ENCODE data around the gene ZDHHC14.
"Not testable (repeated sequence)": the region's sequence is repeated elsewhere in the genome, so short reads cannot be mapped to it uniquely, and the experiment has no call there.

The ZDHHC14 gene

DNA sequence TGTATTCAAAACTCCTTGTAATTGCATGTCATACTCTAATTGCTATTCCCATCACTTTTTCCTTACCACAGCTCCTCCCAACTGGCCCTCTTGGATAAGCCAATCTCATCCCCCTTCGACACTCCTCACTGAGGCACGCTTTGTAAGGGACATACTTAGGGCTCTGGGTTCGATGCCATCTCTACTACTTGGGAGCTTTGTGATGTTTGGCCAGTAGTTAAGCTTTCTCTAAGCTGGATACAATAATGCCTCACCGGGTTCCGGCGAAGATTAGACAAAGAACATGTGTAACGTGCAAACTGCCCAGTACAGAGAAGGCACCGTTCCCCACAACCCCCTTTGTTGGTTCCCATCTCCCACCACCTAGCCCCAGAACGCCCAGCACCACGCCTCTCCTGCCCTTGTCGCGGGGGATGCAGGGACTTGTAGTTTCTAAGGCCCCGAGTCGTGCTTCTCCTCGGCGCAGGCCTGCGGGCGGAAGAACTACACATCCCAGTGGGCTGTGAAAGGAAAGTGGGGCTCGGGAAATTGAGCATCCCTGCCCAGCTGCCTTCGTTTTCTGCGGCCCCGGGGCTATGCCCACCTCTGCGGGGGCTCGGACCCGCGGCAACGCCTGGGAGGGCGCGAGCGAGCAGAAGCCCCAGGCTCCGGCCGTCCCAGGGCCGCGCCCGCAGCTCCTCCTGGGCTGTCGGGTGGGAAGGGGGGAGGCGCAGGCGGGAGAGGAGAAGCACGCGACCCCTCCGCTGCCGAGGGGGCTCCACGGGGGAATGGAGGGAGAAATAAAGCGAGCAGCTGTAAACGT, 1.1 kb upstream of the ZDHHC14 start:
- peak; percentile 83 for DNase-seq (ENCODE audit: low read depth, low spot score)
- no peak for TF ChIP-seq ZNF274 (IDR thresholded peaks at IDR 0.05; ENCODE audit: low read depth, low read length)
- no peak for TF ChIP-seq YY1 (IDR thresholded peaks at IDR 0.05; ENCODE audit: insufficient read depth, insufficient read length)
- no peak for TF ChIP-seq SUZ12 (IDR thresholded peaks at IDR 0.05; ENCODE audit: extremely low read depth, insufficient read depth, insufficient read length)
- peak overlapping the region; percentile 67 for H3K4me3 ChIP-seq (ENCODE audit: insufficient read length, low read depth)
- H3K36me3 ChIP-seq (ENCODE audit: insufficient read depth, insufficient read length, low read length), result no peaks in the 10 kb centered on the region
- peaks cover 17% of the 10 kb centered on the region for H3K27me3 ChIP-seq (ENCODE audit: insufficient read depth, insufficient read length)
- H3K9me3 ChIP-seq (ENCODE audit: insufficient read depth, low read length), result no peaks in the 10 kb centered on the region
- no peaks in the 10 kb centered on the region for H3K4me1 ChIP-seq (ENCODE audit: insufficient read depth, insufficient read length)
- H3K9ac ChIP-seq (ENCODE audit: insufficient read length, low read depth), result peak overlapping the region; percentile 85

DNA sequence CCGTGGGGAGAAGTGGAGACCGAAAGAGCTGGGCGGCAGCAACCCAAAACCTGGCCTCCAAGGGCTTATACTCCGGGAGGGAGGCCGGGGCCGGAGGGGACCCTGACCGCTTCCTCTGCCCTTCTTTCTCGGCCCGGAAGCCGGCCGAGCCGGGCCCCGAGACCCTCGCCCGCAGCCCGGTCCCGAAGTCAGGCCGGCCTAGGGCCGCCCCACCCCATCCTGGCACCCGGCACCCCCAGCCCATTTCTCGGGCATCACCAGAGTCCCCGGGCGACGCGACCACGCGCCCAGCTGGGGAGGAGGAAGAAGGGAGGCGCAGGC, 572 bp upstream of the ZDHHC14 start:
- no peak for DNase-seq (ENCODE audit: low read depth, low spot score)
- Histone ChIP-seq H3K36me3 (ENCODE audit: insufficient read depth, insufficient read length, low read length) (no peaks in the 10 kb centered on the region), H3K9ac (ENCODE audit: insufficient read length, low read depth) (peak overlapping the region; percentile 85), H3K4me1 (ENCODE audit: insufficient read depth, insufficient read length) (no peaks in the 10 kb centered on the region), H3K4me3 (ENCODE audit: insufficient read length, low read depth) (peak overlapping the region; percentile 67), H3K27me3 (ENCODE audit: insufficient read depth, insufficient read length) (peaks cover 17% of the 10 kb centered on the region), H3K9me3 (ENCODE audit: insufficient read depth, low read length) (no peaks in the 10 kb centered on the region)
- TF ChIP-seq YY1 (IDR thresholded peaks at IDR 0.05; ENCODE audit: insufficient read depth, insufficient read length), result no peak
- no peak for TF ChIP-seq SUZ12 (IDR thresholded peaks at IDR 0.05; ENCODE audit: extremely low read depth, insufficient read depth, insufficient read length)

DNA sequence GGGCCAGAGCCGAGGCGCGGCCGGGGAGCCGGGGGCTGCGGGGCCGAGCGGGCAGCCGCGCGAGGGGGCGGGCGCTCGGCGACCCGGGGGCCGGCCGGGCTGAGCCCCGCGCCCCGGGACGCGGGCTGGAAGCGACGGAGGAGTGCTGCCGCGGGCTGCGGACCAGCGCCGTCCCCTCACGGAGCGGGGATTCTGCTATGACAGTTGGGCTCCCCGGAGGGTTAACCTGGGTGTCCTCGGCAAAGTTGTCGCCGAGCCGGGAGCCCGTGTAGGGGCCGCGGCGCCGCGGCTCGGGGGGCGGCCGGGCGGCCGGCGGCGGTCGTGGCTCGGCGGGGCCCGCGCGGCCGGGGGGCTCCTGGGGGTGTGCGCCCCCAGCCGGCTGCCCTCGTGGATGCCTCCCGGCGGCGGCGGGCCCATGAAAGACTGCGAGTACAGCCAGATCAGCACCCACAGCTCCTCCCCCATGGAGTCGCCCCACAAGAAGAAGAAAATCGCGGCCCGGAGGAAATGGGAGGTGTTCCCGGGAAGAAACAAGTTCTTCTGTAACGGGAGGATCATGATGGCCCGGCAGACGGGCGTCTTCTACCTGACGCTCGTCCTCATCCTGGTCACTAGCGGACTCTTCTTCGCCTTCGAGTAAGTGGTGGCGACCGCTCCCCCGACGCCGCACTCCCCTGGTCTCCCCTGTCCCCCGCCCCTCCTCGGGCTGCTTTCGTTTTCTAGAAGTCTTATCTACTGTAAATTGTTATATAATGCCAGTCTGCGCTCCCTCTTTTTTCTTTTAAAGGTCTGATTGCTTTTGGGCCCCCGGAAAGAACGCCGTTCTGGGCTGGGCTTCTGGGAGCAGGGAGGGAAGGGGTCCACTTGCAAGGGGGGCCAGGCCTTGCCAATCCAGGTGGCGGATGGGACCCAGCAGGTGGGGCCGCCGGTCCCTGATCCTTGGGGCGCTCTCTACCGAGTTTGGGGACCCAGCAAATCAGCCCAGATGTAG, 936 bp downstream of the ZDHHC14 start:
- TF ChIP-seq SUZ12 (IDR thresholded peaks at IDR 0.05; ENCODE audit: extremely low read depth, insufficient read depth, insufficient read length) (no peak), ZNF274 (IDR thresholded peaks at IDR 0.05; ENCODE audit: low read depth, low read length) (no peak), YY1 (IDR thresholded peaks at IDR 0.05; ENCODE audit: insufficient read depth, insufficient read length) (no peak)
- Histone ChIP-seq H3K9ac (ENCODE audit: insufficient read length, low read depth) (peak overlapping the region; percentile 72), H3K9me3 (ENCODE audit: insufficient read depth, low read length) (no peaks in the 10 kb centered on the region), H3K4me1 (ENCODE audit: insufficient read depth, insufficient read length) (no peaks in the 10 kb centered on the region), H3K36me3 (ENCODE audit: insufficient read depth, insufficient read length, low read length) (no peaks in the 10 kb centered on the region), H3K4me3 (ENCODE audit: insufficient read length, low read depth) (peak overlapping the region; percentile 67), H3K27me3 (ENCODE audit: insufficient read depth, insufficient read length) (peaks cover 17% of the 10 kb centered on the region)
- DNase-seq (ENCODE audit: low read depth, low spot score), result no peak

DNA sequence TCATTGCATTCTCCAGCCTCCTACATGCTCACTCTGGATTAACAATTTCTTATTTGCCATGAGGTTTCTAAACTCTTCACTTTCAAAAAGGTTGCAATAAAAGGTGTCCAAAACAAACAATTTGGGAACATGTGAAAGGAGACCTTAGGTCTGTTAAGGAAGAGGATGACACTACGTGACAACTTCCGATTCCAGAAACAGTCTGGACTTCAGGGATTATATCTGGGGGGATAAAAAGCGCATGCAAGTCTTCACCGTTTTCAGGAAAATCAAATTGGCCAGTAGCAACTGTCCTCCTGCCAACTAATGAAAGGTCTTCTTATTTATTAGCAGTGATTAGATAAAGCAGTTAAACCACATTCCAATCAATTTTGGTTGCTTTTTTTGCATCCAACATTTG, 1.8 kb downstream of the ZDHHC14 start:
- Histone ChIP-seq H3K9ac (ENCODE audit: insufficient read length, low read depth) (no peak overlapping the region), H3K4me3 (ENCODE audit: insufficient read length, low read depth) (peak overlapping the region; percentile 45), H3K27me3 (ENCODE audit: insufficient read depth, insufficient read length) (peaks cover 17% of the 10 kb centered on the region), H3K4me1 (ENCODE audit: insufficient read depth, insufficient read length) (no peaks in the 10 kb centered on the region), H3K36me3 (ENCODE audit: insufficient read depth, insufficient read length, low read length) (no peaks in the 10 kb centered on the region), H3K9me3 (ENCODE audit: insufficient read depth, low read length) (no peaks in the 10 kb centered on the region)
- no peak for DNase-seq (ENCODE audit: low read depth, low spot score)
- no peak for TF ChIP-seq YY1 (IDR thresholded peaks at IDR 0.05; ENCODE audit: insufficient read depth, insufficient read length)
- TF ChIP-seq ZNF274 (IDR thresholded peaks at IDR 0.05; ENCODE audit: low read depth, low read length), result no peak
- no peak for TF ChIP-seq SUZ12 (IDR thresholded peaks at IDR 0.05; ENCODE audit: extremely low read depth, insufficient read depth, insufficient read length)

DNA sequence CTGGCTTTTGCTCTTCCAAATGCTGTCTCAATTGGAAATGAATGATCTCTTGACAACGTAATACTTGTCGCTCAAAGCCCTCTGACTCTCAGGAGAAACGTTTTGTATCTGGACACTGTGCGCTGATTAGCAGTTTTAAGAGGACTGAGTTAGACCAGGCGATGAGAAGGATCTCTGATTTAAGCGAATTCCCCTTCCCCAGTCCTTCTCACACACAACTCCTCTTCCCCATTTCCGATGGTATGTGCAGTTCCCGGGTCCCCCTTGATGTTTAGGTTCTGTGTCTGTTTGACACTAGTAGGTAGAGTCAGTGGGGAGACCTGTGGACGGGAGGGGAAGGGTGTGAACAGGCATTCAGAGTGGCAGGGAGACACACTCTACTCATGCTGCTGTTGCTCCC, 2.5 kb downstream of the ZDHHC14 start:
- Histone ChIP-seq H3K9ac (ENCODE audit: insufficient read length, low read depth) (no peak overlapping the region), H3K4me1 (ENCODE audit: insufficient read depth, insufficient read length) (no peaks in the 10 kb centered on the region), H3K4me3 (ENCODE audit: insufficient read length, low read depth) (no peak overlapping the region), H3K36me3 (ENCODE audit: insufficient read depth, insufficient read length, low read length) (no peaks in the 10 kb centered on the region), H3K27me3 (ENCODE audit: insufficient read depth, insufficient read length) (peaks cover 17% of the 10 kb centered on the region), H3K9me3 (ENCODE audit: insufficient read depth, low read length) (no peaks in the 10 kb centered on the region)
- no peak for TF ChIP-seq ZNF274 (IDR thresholded peaks at IDR 0.05; ENCODE audit: low read depth, low read length)
- no peak for TF ChIP-seq YY1 (IDR thresholded peaks at IDR 0.05; ENCODE audit: insufficient read depth, insufficient read length)
- no peak for TF ChIP-seq SUZ12 (IDR thresholded peaks at IDR 0.05; ENCODE audit: extremely low read depth, insufficient read depth, insufficient read length)
- no peak for DNase-seq (ENCODE audit: low read depth, low spot score)

DNA sequence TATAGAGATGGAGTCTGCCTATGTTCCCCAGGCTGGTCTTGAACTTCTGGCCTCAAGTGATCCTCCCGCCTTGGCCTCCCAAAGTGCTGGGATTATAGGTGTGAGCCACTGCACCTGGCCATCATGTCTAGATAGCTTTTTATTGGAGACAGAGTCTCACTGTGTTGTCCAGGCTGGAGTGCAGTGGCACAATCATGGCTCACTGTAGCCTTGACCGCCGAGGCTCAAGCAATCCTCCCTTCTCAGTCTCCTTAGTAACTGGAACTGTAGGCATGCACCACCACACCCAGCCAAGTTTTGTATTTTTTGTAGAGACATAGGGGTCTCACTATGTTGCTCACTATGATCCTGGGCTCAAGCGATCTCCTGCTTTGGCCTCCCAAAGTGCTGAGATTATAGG, 4.0 kb downstream of the ZDHHC14 start:
- not testable (repeated sequence) for H3K9ac ChIP-seq (ENCODE audit: insufficient read length, low read depth); H3K4me1 ChIP-seq (ENCODE audit: insufficient read depth, insufficient read length); H3K36me3 ChIP-seq (ENCODE audit: insufficient read depth, insufficient read length, low read length); DNase-seq (ENCODE audit: low read depth, low spot score); H3K4me3 ChIP-seq (ENCODE audit: insufficient read length, low read depth); H3K9me3 ChIP-seq (ENCODE audit: insufficient read depth, low read length)
- peaks cover 17% of the 10 kb centered on the region for H3K27me3 ChIP-seq (ENCODE audit: insufficient read depth, insufficient read length)

DNA sequence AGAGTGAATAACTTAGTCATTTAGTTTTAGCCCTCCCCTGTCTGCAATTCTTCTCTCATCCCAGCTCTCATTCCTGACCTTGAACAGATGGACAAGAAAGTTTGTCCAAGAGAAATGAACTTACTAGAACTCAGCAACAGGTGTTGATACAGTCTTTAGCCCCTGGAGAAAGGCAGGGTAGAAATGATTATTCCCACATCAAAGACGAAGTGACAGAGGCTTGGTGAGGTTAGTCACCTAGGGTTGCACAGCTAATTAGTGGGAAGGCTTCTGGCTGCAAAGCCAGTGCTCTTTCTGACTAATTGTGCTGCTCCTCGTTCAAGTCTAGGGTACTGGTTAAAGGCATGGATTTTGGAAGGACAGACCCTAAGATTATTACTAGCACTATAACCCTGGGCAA, 4.5 kb downstream of the ZDHHC14 start:
- Histone ChIP-seq H3K4me1 (ENCODE audit: insufficient read depth, insufficient read length) (no peaks in the 10 kb centered on the region), H3K9me3 (ENCODE audit: insufficient read depth, low read length) (peaks cover 15% of the 10 kb centered on the region), H3K36me3 (ENCODE audit: insufficient read depth, insufficient read length, low read length) (no peaks in the 10 kb centered on the region), H3K27me3 (ENCODE audit: insufficient read depth, insufficient read length) (peaks cover 17% of the 10 kb centered on the region), H3K4me3 (ENCODE audit: insufficient read length, low read depth) (no peak overlapping the region), H3K9ac (ENCODE audit: insufficient read length, low read depth) (no peak overlapping the region)
- no peak for TF ChIP-seq YY1 (IDR thresholded peaks at IDR 0.05; ENCODE audit: insufficient read depth, insufficient read length)
- TF ChIP-seq SUZ12 (IDR thresholded peaks at IDR 0.05; ENCODE audit: extremely low read depth, insufficient read depth, insufficient read length), result no peak
- TF ChIP-seq ZNF274 (IDR thresholded peaks at IDR 0.05; ENCODE audit: low read depth, low read length), result no peak
- no peak for DNase-seq (ENCODE audit: low read depth, low spot score)
